Measurements from ENCODE around the gene CDC73.

GRCh38 chr1:193111641-193112090 is 10.2 kb upstream of the CDC73 start:
- no peak for TF ChIP-seq POLR2AphosphoS5 (IDR thresholded peaks at IDR 0.05; ENCODE audit: low read depth, low read length)
- no peak for TF ChIP-seq SIN3A (IDR thresholded peaks at IDR 0.05; ENCODE audit: borderline replicate concordance, insufficient read depth, low read depth, low read length)
- TF ChIP-seq CTCF (IDR thresholded peaks at IDR 0.05): no peak
- TF ChIP-seq, protein P1, sequence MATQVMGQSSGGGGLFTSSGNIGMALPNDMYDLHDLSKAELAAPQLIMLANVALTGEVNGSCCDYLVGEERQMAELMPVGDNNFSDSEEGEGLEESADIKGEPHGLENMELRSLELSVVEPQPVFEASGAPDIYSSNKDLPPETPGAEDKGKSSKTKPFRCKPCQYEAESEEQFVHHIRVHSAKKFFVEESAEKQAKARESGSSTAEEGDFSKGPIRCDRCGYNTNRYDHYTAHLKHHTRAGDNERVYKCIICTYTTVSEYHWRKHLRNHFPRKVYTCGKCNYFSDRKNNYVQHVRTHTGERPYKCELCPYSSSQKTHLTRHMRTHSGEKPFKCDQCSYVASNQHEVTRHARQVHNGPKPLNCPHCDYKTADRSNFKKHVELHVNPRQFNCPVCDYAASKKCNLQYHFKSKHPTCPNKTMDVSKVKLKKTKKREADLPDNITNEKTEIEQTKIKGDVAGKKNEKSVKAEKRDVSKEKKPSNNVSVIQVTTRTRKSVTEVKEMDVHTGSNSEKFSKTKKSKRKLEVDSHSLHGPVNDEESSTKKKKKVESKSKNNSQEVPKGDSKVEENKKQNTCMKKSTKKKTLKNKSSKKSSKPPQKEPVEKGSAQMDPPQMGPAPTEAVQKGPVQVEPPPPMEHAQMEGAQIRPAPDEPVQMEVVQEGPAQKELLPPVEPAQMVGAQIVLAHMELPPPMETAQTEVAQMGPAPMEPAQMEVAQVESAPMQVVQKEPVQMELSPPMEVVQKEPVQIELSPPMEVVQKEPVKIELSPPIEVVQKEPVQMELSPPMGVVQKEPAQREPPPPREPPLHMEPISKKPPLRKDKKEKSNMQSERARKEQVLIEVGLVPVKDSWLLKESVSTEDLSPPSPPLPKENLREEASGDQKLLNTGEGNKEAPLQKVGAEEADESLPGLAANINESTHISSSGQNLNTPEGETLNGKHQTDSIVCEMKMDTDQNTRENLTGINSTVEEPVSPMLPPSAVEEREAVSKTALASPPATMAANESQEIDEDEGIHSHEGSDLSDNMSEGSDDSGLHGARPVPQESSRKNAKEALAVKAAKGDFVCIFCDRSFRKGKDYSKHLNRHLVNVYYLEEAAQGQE (IDR thresholded peaks at IDR 0.05; ENCODE audit: insufficient read depth in 1 of 2, low read depth in 2 of 2, low read length in 1 of 2): no peak
